Measurements from ENCODE around the gene PAQR8. TPM values are rescaled to one million over a fixed set of nuclear protein-coding genes. Genes with fewer than 3 reads are reported as not detected.

The PAQR8 gene
- total and polyA plus RNA-seq, 2 of the 13 experiments (the other 11 are each of a cell fraction or from before 2014, with no cell fraction given), result 37.7 to 50.7 TPM

GRCh38 chr6:52416629-52417151 lies 54.7 kb downstream of the PAQR8 start (continued):
- TF ChIP-seq, protein P1, sequence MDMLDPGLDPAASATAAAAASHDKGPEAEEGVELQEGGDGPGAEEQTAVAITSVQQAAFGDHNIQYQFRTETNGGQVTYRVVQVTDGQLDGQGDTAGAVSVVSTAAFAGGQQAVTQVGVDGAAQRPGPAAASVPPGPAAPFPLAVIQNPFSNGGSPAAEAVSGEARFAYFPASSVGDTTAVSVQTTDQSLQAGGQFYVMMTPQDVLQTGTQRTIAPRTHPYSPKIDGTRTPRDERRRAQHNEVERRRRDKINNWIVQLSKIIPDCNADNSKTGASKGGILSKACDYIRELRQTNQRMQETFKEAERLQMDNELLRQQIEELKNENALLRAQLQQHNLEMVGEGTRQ (IDR thresholded peaks at IDR 0.05; ENCODE audit: low read depth, low read length), result no peak
- TF ChIP-seq, protein P1 (CRISPR knock-in tag; IDR thresholded peaks at IDR 0.05; ENCODE audit: borderline replicate concordance), result no peak
- TF ChIP-seq YEATS4 (CRISPR knock-in tag; IDR thresholded peaks at IDR 0.05; ENCODE audit: borderline replicate concordance), result no peak
- TF ChIP-seq HOXA5 (CRISPR knock-in tag; IDR thresholded peaks at IDR 0.05), result 0 out of 2 replicates have a peak, but pooled peaks have one; percentile 33
- TF ChIP-seq ARNT2 (CRISPR knock-in tag; IDR thresholded peaks at IDR 0.05; ENCODE audit: low read depth), result 0 out of 2 replicates have a peak, but pooled peaks have one; percentile 10
- TF ChIP-seq ZNF326 (CRISPR knock-in tag; IDR thresholded peaks at IDR 0.05; ENCODE audit: borderline replicate concordance), result no peak
- peak; percentile 29; the same call in 1 of the 2 replicates for TF ChIP-seq ZKSCAN8 (CRISPR knock-in tag; IDR thresholded peaks at IDR 0.05; ENCODE audit: borderline replicate concordance)
- no peak for TF ChIP-seq MTA1 (CRISPR knock-in tag; IDR thresholded peaks at IDR 0.05; ENCODE audit: borderline replicate concordance)
- 0 out of 2 replicates have a peak, but pooled peaks have one; percentile 25 for TF ChIP-seq ZNF383 (CRISPR knock-in tag; IDR thresholded peaks at IDR 0.05; ENCODE audit: borderline replicate concordance)
- TF ChIP-seq E2F5 (CRISPR knock-in tag; conservative IDR thresholded peaks at IDR 0.05), result no peak
- TF ChIP-seq ZBTB25 (CRISPR knock-in tag; IDR thresholded peaks at IDR 0.05), result peak; percentile 60; the same call in 1 of the 2 replicates
- TF ChIP-seq, protein P2, sequence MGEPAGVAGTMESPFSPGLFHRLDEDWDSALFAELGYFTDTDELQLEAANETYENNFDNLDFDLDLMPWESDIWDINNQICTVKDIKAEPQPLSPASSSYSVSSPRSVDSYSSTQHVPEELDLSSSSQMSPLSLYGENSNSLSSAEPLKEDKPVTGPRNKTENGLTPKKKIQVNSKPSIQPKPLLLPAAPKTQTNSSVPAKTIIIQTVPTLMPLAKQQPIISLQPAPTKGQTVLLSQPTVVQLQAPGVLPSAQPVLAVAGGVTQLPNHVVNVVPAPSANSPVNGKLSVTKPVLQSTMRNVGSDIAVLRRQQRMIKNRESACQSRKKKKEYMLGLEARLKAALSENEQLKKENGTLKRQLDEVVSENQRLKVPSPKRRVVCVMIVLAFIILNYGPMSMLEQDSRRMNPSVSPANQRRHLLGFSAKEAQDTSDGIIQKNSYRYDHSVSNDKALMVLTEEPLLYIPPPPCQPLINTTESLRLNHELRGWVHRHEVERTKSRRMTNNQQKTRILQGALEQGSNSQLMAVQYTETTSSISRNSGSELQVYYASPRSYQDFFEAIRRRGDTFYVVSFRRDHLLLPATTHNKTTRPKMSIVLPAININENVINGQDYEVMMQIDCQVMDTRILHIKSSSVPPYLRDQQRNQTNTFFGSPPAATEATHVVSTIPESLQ (CRISPR knock-in tag; conservative IDR thresholded peaks at IDR 0.05), result 0 out of 2 replicates have a peak, but pooled peaks have one; percentile 44
- TF ChIP-seq, protein P3, sequence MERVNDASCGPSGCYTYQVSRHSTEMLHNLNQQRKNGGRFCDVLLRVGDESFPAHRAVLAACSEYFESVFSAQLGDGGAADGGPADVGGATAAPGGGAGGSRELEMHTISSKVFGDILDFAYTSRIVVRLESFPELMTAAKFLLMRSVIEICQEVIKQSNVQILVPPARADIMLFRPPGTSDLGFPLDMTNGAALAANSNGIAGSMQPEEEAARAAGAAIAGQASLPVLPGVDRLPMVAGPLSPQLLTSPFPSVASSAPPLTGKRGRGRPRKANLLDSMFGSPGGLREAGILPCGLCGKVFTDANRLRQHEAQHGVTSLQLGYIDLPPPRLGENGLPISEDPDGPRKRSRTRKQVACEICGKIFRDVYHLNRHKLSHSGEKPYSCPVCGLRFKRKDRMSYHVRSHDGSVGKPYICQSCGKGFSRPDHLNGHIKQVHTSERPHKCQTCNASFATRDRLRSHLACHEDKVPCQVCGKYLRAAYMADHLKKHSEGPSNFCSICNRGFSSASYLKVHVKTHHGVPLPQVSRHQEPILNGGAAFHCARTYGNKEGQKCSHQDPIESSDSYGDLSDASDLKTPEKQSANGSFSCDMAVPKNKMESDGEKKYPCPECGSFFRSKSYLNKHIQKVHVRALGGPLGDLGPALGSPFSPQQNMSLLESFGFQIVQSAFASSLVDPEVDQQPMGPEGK (CRISPR knock-in tag; IDR thresholded peaks at IDR 0.05), result peak; percentile 70
- TF ChIP-seq, protein P4, sequence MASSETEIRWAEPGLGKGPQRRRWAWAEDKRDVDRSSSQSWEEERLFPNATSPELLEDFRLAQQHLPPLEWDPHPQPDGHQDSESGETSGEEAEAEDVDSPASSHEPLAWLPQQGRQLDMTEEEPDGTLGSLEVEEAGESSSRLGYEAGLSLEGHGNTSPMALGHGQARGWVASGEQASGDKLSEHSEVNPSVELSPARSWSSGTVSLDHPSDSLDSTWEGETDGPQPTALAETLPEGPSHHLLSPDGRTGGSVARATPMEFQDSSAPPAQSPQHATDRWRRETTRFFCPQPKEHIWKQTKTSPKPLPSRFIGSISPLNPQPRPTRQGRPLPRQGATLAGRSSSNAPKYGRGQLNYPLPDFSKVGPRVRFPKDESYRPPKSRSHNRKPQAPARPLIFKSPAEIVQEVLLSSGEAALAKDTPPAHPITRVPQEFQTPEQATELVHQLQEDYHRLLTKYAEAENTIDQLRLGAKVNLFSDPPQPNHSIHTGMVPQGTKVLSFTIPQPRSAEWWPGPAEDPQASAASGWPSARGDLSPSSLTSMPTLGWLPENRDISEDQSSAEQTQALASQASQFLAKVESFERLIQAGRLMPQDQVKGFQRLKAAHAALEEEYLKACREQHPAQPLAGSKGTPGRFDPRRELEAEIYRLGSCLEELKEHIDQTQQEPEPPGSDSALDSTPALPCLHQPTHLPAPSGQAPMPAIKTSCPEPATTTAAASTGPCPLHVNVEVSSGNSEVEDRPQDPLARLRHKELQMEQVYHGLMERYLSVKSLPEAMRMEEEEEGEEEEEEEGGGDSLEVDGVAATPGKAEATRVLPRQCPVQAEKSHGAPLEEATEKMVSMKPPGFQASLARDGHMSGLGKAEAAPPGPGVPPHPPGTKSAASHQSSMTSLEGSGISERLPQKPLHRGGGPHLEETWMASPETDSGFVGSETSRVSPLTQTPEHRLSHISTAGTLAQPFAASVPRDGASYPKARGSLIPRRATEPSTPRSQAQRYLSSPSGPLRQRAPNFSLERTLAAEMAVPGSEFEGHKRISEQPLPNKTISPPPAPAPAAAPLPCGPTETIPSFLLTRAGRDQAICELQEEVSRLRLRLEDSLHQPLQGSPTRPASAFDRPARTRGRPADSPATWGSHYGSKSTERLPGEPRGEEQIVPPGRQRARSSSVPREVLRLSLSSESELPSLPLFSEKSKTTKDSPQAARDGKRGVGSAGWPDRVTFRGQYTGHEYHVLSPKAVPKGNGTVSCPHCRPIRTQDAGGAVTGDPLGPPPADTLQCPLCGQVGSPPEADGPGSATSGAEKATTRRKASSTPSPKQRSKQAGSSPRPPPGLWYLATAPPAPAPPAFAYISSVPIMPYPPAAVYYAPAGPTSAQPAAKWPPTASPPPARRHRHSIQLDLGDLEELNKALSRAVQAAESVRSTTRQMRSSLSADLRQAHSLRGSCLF (CRISPR knock-in tag; IDR thresholded peaks at IDR 0.05; ENCODE audit: borderline replicate concordance), result no peak
